Stimulated activated CD4-positive, alpha-beta T cell treated with anti-CD3 and anti-CD28 coated beads, Interleukin-15, amount 100 ng/mL, for 48 hours (primary cell): ENCODE data around the gene RNF130.
A peak's percentile ranks its signal among the peaks of the same experiment; 100 is the strongest.

Source experiments
- DNase-seq, 2 donors: peaks; one replicate each; pipeline ENCODE4 v3.0.0-alpha.2; 2020; ENCODE audit warnings: low read depth in 2 of 2

Gene RNF130

DNA sequence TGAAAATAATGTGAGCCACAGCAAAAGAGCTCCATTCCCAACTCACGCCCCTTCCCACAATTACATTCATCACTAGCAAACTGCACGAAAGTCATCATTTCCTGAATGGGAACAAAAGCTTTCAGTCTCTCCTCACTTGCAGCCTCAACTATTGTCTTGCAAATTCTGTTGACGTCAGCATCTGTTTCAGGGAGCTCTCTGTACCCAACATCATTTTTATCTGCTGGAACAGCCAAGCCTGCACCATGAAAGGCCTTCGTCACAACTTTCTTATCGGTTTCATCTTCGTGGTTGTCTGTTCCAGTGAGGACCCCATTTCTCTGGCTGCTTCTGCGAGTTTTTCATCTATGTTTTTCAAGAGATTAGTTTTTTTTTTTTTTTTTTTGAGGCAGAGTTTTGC lies 14.3 kb upstream of the RNF130 start:
- no peak for DNase-seq

DNA sequence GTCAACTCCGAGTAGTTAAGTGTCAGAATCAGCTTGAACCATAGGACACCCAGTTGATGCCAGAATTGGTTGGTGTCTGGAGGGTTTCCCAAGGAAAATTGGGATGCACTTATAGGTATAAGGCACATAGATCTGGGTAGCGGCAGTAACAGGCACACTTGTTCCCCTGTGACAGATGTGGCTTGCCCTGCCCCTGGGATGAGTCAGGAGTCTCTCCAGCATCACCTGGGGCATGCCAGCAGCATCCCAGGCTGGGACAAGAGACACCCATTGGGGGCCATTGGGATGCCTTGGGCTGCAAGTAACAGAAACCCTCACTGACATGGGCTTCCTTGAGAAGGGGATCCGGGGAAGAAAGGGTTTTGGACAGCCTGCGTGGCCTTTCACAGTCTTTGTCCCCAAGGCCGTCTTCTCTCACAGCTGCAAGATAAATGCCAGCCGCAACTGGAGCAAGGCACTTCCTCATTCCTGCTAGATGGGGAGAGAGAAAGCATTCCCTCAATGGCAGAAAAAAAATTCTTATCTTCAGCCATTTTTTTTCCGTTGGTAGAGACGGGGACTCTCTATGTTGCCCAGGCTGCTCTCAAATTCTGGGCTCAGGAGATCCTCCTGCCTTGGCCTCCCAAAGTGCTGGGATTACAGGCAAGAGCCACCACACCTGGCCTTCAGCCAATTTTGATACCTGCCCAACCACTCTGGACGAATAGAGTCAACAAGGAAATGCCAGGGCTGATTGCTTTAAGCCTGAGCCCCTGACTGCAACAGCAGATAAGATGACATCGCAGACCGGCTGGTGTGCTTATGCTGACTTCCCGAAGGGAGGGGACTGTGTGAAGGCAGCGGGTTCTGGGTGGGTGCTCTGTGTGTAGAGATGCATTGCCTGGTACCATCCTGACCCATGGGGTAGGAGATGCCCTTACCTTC lies 13.3 kb upstream of the RNF130 start:
- DNase-seq = no peak

DNA sequence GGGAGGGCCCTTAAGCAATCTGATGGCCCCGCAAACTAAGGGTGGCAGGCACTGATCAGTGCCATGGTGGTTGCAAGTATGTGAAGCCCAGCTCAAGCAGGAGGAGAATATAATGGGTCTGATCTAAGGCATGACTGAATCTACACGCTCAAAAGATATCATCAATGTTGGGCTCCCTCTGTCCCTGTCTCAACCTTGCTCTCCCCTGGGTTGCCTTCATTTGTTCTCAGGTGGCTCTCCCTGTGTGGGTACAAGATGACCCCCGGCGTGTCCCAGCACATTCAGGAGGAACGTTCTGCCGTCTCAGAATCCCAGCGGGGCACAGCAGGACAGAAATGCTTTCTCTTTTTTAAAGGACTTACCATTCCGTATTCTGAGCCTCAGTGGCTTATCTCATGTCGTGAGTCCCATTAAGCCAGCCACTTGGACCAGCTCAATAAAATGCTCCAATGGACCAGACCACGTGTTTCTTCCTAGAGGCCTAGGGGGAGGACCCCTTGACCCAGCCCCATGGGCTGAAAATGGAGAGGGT lies 12.0 kb upstream of the RNF130 start:
- DNase-seq = no peak

DNA sequence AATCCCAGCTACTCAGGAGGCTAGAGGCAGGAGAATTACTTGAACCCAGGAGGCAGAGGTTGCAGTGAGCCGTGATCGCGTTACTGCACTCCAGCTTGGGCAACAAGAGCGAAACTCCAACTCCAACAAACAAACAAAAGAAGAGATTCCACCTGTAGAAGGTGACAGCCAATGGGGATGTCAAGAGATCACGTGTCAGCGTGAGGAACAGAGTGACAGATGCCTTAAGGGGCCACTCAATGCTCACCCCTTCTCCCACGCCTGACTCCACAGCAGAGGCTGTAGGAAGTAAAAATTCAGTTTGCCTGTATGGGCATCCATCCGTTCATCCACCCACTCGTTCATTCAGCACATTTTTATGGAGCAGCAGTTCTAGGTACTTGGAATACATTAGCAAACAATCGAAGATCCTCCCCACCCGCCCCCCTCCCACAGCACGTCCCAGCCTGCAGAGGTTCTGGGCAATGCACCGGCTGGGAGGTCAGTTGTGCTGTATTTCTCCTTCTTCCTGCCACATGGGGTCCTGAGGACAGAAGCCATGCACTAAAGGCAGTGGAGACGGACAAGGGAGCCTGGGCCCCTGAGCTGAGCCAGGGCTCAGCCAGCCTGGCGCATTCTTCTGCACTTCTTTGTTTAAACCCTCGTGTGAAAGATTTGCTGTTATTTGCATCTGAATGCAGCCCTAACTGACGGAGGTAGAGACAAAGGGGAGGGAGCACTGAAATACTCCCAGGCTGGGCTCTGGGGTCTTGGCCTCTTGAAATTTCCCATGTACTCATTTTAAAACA lies 11.3 kb upstream of the RNF130 start:
- DNase-seq = no peak

DNA sequence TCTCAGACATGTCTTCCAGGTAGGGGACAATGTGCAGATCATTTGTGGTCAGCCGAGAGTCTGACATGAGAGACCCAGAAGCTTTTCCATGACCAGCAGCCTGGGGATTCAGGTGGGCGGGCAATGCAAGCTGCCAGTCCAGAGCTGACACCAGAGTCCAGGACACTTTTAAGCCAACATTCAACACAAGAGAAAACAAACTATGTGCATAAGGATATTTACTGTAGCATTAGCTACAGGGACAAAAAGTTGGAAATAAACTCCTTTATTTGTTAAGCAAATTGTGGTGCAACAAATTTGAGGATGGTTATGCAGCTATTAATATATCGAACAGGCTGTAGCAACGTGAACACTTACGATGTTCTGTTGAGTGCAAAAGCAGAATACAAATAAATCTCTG lies 9.9 kb upstream of the RNF130 start:
- no peak for DNase-seq

DNA sequence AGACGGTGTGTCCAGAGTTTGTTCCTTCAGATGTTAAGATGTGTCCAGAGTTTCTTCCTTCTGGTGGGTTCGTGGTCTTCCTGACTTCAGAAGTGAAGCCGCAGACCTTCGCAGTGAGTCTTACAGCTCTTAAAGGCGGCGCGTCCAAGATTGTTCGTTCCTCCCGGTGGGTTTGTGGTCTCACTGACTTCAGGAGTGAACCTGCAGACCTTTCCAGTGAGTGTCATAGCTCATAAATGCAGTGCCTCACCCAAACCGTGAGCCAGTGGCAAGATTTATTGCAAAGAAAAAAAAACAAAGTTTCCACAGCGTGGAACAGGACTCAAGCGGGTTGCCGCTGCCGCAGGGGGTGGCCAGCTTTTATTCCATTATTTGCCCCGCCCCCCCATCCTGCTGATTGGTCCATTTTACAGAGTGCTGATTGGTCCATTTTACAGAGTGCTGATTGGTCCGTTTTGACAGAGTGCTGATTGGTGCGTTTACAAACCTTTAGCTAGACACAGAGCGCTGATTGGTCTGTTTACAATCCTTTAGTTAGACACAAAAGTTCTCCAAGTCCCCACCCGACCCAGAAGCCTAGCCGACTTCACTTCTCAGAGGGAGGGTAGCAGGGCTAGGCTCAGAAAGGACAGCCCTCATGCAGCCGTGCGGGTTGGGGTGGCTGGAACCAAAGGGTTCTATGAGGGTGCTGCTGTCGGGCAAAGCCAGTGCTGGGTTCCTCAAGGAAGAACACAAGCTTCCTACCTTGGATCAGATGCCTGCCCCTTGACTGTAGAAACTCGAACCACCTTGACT lies 9.1 kb upstream of the RNF130 start:
- peak in 1 of 2 donors; percentile 40 for DNase-seq

DNA sequence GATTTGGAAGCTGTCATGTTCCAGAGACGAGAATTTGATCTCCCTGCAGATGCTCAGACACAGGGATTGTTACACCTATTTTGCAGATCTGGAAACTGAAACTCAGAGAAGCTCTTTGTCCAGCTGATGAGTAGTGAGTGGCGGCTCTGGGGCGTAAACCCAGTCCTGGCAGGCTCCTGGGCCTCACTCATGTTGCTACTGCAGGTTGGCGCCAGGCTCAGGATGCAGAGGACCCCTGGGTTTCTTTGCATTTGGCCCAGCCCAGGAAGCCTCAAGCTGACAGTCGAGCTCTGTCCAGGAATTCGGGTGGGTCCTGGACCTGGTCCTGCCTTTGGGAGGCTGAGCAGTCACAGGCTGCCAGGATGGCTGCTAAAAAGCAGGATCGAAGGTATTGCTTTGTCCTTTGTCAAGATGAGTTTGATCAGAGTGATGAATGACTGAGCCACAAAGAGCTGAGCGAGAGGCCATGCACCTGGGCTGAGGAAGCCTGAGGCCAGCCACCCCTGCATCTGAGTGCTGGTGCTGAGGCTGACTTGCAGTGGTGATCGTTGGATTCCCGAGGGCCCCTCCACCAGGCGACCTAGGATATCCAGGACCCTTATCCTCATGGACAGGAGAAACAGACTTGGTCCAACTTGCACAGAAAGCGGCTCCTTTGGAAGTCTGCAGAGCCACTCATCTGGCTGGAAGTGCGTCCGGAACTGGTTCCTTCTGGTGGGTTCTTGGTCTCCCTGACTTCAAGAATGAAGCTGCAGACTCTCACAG lies 8.3 kb upstream of the RNF130 start:
- no peak for DNase-seq

DNA sequence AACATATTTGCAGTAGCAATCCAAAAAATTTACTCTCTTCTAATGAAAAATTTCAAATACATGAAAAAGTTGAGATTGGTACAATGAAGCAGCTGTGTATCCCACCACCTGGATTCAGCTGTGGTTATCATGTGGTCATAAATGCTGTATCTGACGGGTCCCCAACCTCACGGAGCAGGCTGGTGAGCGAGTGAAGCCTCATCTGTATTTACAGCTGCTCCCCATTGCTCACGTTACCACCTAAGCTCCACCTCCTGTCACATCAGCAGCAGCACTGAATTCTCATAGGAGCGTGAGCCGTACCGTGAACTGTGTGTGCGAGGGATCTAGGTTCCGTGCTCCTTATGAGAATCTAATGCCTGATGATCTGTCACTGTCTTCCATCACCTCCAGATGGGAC lies 6.8 kb upstream of the RNF130 start:
- no peak for DNase-seq

DNA sequence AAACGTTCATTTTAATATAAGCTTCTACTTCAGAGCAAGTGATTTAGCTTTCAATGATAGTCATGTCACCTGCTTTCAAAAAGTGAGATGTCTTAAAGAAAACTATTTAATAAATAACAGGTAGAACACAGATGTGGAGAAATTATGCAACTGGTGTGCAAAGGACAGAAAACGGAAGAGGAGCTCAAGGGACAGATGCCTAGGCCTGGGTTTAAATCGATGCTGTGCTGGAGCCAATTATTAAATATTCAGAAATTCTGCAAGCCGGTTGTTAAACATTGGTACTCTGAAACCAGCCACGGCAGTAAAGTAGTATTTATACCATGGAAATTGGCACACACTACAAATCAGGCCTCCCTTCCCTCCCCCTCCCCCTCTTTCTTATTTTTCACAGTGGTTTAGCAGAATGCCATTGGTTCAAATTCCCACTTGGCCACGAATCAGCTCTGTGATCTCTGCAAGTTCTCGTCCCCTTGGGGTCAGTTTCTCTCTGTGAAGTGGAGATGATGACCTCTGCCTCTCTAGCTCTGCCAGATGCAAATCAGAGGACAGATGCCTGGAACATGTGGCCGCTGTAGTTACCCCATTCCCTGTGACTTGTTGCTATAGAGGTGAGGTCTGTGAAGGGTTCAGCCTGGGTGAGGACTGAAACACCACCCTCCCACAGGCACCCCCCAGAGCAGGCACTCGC lies 6.2 kb upstream of the RNF130 start:
- no peak for DNase-seq

DNA sequence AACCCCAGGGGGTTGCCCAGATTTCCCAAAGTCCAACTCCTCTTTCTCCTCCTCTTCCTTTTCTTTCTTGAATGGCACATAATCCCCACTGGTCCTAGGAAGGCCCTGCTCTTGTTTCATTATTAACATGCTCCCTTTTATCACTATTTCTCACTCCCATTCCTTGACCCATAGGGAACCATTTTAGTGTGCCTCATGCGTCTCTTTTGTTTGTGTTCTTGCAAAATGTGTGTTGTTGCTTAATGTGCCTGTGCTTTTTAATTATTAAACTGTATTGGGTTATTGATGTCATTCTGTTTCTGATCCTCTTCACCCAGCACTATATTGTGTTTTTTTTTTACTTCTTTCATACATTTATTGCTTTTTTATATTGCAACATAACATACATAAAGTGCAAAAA lies 4.1 kb upstream of the RNF130 start:
- no peak for DNase-seq

DNA sequence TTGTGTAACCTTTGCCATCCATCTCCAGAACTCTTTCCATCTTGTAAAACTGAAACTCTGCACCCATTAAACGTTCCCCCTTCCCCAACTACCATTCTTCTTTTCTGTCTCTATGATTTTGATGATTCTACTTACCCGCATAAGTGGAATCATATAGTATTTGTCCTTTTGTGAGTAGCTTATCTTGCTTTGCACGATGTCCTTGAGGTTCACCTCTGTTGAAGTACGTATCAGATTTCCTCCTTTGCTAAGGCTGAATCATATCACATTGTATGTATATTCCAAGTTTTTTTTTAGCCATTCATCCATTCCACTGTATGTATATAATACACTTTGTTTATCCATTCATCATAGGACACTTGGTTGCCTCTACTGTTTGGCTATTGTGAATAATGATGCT lies 2.9 kb upstream of the RNF130 start:
- no peak for DNase-seq

DNA sequence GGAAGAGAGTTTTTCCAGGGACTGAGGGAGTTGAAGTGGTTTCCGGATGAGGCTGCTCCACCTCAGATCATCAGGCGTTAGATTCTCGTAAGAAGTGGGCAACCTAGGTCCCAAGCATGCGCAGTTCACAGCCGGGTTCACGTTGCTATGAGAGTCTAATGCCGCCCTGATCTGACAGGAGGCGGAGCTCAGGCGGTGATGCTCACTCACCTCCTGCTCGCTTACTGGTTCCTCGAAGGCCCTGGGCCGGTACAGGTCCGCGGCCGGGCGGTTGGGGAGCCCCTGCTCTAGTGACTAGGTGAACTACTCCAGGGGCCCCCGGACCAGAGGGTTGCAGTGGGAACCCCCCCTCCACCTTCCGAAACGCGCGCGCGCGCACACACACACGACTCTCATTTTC lies 997 bp upstream of the RNF130 start:
- no peak for DNase-seq

DNA sequence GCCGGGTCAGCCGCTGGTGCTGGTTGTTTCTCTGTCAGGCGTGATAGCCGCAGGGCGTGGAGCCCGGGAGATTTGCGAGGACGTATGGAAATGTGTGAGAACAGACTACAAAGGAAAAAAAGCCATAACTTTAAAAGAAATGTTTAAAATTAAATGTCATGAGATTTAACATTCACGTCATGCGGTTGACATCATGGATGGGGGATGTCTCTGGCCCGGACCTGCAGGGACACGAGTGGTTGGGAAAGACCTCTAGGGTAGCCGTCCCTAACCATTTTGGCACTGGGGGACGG lies 643 bp upstream of the RNF130 start:
- DNase-seq = no peak

DNA sequence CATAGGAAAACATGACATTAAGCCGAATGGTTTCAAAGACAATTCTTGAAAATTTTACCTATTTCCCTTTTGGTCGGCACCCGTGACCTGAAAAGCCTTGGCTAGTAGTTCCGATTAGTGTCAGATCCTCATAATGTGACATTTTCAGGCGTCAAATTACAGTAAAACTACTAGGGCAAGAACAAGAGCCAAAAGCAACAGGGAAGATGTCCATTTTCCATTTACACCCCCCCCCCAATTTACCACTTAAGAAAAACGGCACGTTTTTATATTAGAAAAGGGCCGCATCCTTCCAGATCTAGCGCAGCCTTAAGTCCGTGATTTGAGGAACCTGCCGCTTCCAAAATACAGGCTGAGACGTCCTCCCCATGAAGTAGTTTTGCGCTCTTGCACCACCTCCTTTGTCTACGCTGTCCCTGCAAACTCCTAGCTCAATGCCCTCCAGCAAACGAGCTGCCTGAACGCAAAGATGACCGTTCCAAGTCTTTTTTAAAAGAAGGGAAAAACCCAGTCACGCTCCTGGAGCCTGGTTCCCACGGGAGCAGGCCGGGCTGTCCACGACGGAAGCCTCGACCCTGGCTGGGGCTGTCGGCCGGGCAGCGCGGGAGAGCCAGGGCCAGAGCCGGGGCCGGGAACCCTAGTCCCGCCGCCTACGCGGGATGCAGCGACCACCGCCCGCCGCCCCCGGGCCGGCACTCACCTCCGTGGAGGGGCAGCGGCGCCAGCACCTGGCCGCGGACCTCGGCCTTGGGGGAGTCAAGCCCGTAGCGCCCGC lies 616 bp downstream of the RNF130 start:
- DNase-seq = no peak

DNA sequence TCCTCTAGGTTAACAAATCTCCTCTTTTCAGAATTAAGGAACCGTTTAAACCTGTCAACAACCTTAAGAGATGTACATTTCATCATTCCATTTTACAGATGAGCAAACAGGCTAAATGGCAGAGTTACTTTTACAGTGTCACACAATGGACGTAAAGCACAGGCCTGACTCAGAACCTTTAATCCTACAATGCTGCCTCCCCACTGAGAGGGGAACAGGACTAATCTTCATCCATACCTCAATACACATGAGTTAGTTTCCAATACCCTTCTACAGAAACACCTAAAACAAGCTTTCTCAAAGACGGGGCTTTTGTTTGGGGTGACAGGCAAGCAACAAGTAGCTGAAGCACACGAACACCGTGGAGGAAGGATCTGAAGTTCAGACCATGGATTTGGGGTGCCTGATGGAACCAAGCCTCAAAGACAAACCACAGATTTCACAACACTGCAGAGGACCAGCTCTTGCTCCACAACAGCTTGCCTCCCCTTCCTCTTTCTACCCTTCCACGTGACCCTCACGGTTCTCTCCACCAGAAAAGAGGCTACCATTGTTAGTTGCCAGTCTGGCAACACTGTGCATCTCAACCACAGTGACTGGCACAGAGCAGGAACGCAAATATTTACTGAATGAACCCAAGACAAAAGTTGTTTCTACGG lies 1.8 kb downstream of the RNF130 start:
- DNase-seq = no peak

DNA sequence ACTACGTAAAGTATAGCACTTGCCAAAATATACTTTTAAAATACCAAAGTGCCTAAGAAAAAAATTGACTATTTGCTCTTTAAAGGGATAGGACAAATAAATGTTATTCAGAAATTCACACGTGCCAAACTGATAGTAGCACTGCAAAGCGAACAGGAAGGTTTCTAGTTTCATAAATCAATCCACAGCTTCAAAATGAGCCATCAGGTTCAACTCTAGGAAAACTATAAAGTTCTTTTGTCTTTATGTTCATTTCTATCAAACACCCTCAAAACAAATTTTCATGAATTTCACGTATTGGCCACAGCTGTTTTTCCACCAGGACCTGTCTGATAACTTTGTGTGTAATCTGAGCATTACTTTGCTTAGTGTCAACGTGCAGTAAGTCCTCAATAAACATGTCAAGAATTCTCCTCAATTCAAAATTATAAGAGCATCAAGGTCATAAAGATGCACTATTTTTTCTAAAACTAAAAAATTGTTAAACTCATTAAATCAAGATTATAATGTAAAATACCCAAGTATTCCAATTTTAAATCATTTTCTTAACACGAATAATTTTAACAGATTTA lies 3.0 kb downstream of the RNF130 start:
- DNase-seq = no peak

DNA sequence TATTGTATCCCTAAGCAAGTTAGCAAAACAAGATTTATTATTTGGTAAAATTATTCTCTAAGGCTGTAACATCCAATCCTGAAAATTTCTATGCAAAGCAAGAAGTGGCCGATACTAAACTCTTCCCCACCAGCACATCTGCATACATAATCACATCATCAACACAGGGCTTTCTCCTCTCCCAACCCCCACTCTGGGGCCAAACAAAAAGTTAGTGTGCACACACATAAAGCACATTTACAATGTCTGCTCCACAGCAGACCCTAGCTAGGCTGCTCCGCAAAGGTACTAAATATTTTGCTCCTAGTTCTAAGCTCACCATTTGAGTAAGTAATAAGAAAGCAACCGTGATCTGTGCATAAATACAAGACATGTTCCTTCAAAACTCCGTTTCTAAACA lies 3.6 kb downstream of the RNF130 start:
- DNase-seq = no peak

DNA sequence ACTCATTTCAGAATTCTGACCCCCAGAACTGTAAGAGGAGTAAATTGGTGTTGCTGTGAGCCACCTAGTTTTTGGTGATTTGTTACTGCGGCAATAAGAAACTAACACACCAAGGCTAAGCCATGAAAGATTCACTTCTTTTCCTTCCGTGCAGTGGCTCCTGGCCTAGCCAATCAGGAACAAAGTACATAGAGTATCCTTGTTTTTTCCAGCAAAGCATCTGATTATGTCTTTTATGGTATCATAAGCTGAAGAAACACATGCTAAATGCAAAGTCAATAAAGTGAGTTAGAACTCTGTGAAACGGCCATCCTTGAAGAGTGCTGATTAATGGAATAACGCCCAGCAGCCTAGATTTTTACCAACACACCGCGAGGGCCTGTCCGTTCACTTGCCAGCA lies 11.4 kb downstream of the RNF130 start:
- DNase-seq = no peak

DNA sequence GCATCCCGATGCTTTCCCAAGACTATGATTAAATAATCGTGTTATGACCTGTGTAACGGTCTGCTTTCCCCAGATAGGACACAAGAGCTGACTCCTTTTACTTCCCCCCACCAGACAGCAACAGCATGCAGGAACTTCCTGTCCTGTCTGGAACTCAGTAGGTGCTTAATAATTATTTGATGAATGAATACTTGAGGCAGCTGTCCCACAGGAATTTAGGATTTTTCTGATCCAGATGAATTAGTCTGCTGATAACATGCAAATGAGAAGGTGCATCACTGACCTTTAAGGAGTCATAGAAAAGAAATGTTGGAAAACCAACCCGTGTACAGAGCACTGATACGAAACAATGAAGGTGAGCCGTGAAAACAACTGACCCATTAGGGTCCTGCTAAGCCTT lies 12.2 kb downstream of the RNF130 start:
- DNase-seq = no peak
